OCI-LY7 (cell line): ENCODE results near the gene TMEM41B.

Experiments
- EZH2phosphoT487 ChIP-seq: fragments of 200-600 bp; sonication (generic); IDR thresholded peaks from 2 replicates; pipeline ENCODE4 v1.6.1; 2018; ENCODE audit warnings: low read depth, borderline replicate concordance, mild to moderate bottlenecking, mixed run types, antibody characterized with exemption, low read length, moderate library complexity, mixed read lengths
- TF ChIP-seq, protein P1 (sequence below): fragments of 200-600 bp; sonication (generic); conservative IDR thresholded peaks from 2 replicates; pipeline ENCODE4 v1.5.1; 2014; ENCODE audit warnings: mild to moderate bottlenecking, antibody characterized with exemption, low read length, moderate library complexity, mixed read lengths

GRCh38 chr11:9347100-9347499 lies 32.7 kb upstream of the TMEM41B start:
- TF ChIP-seq, protein P1, sequence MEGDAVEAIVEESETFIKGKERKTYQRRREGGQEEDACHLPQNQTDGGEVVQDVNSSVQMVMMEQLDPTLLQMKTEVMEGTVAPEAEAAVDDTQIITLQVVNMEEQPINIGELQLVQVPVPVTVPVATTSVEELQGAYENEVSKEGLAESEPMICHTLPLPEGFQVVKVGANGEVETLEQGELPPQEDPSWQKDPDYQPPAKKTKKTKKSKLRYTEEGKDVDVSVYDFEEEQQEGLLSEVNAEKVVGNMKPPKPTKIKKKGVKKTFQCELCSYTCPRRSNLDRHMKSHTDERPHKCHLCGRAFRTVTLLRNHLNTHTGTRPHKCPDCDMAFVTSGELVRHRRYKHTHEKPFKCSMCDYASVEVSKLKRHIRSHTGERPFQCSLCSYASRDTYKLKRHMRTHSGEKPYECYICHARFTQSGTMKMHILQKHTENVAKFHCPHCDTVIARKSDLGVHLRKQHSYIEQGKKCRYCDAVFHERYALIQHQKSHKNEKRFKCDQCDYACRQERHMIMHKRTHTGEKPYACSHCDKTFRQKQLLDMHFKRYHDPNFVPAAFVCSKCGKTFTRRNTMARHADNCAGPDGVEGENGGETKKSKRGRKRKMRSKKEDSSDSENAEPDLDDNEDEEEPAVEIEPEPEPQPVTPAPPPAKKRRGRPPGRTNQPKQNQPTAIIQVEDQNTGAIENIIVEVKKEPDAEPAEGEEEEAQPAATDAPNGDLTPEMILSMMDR = no peak
- no peak for TF ChIP-seq EZH2phosphoT487
